Measurements from ENCODE around the gene RNF43. TPM values are rescaled to one million over a fixed set of nuclear protein-coding genes. Genes with fewer than 3 reads are reported as not detected.

The RNF43 gene
- total RNA-seq, 4 donors from 2014 or later, result 6.4 to 13.8 (median 8.1) TPM

GRCh38 chr17:58383892-58384462 lies 33.4 kb downstream of the RNF43 start:
- no peak for DNase-seq
- Histone ChIP-seq H3K4me1 (peaks cover 0 to 40% (median 0%) of the 10 kb centered on the region in 3 donors), H3K4me3 (no peak overlapping the region), H3K27ac (no peak overlapping the region), H3K27me3 (no peaks in the 10 kb centered on the region), H3K36me3 (no peaks in the 10 kb centered on the region), H3K9me3 (no peaks in the 10 kb centered on the region)
- 73 to 84% methylated on average over 4 of the region's 4 CpGs for WGBS, 2 donors
- no peak for TF ChIP-seq POLR2A (IDR thresholded peaks at IDR 0.05)
- TF ChIP-seq CTCF (IDR thresholded peaks at IDR 0.05), result no peak
- intact Hi-C loops (cut with DNase I), result no loop called here

- 100% methylated on average over 1 of the region's 1 CpG for WGBS, 2 donors
- H3K27me3 ChIP-seq, result no peaks in the 10 kb centered on the region
- no peaks in the 10 kb centered on the region for H3K9me3 ChIP-seq
- no peak overlapping the region for H3K4me3 ChIP-seq
- no peak overlapping the region for H3K27ac ChIP-seq
- intact Hi-C loops (cut with DNase I), result no loop called here
- peaks cover 0 to 35% (median 0%) of the 10 kb centered on the region in 3 donors for H3K4me1 ChIP-seq
- no peak for DNase-seq
- no peaks in the 10 kb centered on the region for H3K36me3 ChIP-seq
- no peak for TF ChIP-seq POLR2A (IDR thresholded peaks at IDR 0.05)
- no peak for TF ChIP-seq CTCF (IDR thresholded peaks at IDR 0.05)
Observed at GRCh38 chr17:58382872-58383242, 34.5 kb downstream of the RNF43 start.

- Histone ChIP-seq H3K27me3 (no peaks in the 10 kb centered on the region), H3K27ac (no peak overlapping the region), H3K4me3 (no peak overlapping the region), H3K9me3 (no peaks in the 10 kb centered on the region), H3K36me3 (no peaks in the 10 kb centered on the region), H3K4me1 (peaks cover 0 to 35% (median 0%) of the 10 kb centered on the region in 3 donors)
- WGBS, 2 donors, result 30 to 50% methylated on average over 4 of the region's 4 CpGs
- TF ChIP-seq POLR2A (IDR thresholded peaks at IDR 0.05) (no peak), CTCF (IDR thresholded peaks at IDR 0.05) (no peak)
- DNase-seq, result no peak
- intact Hi-C loops (cut with DNase I), result no loop called here
Observed at GRCh38 chr17:58382108-58382871, 35.0 kb downstream of the RNF43 start.

- WGBS, 2 donors, result 61 to 73% methylated on average over 2 to 3 of the region's 3 CpGs
- Histone ChIP-seq H3K27ac (no peak overlapping the region), H3K4me1 (peaks cover 2 to 37% (median 4%) of the 10 kb centered on the region in 3 donors), H3K9me3 (no peaks in the 10 kb centered on the region), H3K27me3 (no peaks in the 10 kb centered on the region), H3K4me3 (no peak overlapping the region), H3K36me3 (no peaks in the 10 kb centered on the region)
- intact Hi-C loops (cut with DNase I), result no loop called here
- no peak for DNase-seq
- TF ChIP-seq CTCF (IDR thresholded peaks at IDR 0.05) (no peak), POLR2A (IDR thresholded peaks at IDR 0.05) (no peak)
Observed at GRCh38 chr17:58381124-58382035, 36.0 kb downstream of the RNF43 start.
